HG03442 (cell line): ENCODE data around the gene SLC25A27.
"Not testable (repeated sequence)": the region's sequence is repeated elsewhere in the genome, so short reads cannot be mapped to it uniquely, and the experiment has no call there.

Experiments used
- ATAC-seq: cut with Tn5 transposase; IDR thresholded peaks from one replicate; pipeline ENCODE4 v1.9.1; 2021; ENCODE audit warnings: mild to moderate bottlenecking, moderate library complexity; ENCODE audit not compliant: unreplicated experiment

SLC25A27 gene, protein sequence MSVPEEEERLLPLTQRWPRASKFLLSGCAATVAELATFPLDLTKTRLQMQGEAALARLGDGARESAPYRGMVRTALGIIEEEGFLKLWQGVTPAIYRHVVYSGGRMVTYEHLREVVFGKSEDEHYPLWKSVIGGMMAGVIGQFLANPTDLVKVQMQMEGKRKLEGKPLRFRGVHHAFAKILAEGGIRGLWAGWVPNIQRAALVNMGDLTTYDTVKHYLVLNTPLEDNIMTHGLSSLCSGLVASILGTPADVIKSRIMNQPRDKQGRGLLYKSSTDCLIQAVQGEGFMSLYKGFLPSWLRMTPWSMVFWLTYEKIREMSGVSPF

DNA sequence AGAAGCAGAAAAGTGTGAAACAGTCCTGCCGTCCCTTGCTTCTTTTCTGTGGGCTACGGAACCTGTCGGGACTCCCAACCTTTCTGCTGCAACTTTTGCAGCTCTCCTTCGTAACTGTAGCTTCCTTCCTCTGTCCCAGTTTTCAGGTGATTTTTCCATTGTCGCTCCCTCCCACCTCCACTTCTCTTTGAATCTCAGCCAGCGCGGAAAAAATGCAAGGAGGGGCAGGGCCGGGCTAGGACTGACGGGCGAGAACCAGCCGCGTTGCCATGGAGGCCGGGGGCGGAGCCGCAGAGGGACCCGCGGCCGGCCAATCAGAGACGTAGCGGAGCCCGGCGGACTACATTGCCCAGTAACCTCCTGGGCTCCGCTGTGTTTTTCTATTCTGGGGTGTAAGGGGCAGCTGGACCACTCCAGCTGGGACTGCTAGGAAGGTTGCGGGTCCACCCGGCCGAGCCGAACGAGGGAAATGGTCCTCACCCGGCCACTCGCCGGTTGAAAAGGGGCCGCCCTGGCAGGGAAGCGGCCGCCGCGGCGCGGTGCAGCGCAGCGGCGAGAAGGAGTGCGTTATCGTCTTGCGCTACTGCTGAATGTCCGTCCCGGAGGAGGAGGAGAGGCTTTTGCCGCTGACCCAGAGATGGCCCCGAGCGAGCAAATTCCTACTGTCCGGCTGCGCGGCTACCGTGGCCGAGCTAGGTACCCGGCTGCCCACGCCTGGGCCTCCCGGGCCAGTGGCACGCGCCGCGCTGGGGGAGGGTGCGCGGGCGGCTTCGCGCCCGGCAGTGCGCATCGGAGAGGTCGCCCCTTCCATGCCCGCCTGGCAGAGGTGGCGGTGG, at the start of gene SLC25A27, which contains the start of gene CYP39A1:
TSS of gene SLC25A27 (plus strand) at position 373 of the 836 bp plus-strand sequence. CDS start at position 591, 218 bp downstream.
TSS of gene CYP39A1 (minus strand) at position 216 of the 836 bp plus-strand sequence. CDS start 236 bp downstream, outside the sequence.
- peak; percentile 100 for ATAC-seq

DNA sequence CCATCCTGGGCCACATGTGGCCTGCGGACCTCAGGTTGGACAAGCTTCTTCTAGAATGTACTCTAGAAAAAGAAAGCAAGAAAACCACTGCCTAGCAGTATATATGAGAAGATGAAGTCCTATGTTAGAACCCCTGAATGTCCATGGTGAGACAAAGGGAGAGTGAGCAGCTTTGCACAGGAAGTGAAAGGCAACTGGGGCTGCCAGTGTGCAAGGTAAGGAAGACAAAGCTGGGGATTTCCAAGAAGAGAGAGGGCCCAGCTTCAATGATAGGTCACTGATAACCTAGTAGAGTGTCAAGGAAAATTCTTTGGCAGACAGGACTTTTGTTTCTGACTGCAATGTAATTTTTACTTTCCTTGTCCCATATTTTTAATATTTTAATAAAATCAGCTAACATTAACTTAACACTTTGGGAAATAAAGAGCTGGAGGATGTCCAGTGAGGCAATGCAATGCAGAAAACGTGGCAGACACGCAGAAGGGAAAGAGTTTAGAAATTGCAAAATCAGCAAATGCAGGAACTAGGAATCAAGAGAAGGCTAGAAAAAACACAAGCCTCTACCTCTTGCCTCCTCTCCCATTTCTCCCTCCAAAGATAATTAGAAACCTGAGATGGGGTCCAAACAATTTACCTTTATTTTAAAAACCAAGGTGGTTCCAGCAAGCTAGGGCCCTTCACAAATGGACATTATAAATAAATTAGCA, 47.5 kb upstream of the SLC25A27 start:
- ATAC-seq = no peak

DNA sequence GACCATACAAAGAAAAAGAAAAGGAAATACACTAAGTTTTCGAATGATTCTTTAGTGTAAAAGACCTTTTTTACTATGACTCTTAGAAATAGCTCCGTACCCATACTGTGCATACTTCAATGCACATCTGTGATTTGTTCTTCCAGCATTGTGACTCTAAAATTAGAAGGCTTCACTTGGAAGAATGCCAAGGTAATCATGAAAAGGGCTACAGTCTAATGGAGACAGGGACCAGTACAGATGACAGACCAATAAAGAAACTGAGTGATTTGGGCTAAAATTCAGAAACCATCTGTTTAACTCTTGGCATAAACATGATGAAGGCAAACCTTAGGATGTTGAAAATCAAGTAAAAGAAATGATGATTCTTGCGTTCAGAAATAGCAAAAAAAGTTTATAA, 46.4 kb upstream of the SLC25A27 start:
- no peak for ATAC-seq

DNA sequence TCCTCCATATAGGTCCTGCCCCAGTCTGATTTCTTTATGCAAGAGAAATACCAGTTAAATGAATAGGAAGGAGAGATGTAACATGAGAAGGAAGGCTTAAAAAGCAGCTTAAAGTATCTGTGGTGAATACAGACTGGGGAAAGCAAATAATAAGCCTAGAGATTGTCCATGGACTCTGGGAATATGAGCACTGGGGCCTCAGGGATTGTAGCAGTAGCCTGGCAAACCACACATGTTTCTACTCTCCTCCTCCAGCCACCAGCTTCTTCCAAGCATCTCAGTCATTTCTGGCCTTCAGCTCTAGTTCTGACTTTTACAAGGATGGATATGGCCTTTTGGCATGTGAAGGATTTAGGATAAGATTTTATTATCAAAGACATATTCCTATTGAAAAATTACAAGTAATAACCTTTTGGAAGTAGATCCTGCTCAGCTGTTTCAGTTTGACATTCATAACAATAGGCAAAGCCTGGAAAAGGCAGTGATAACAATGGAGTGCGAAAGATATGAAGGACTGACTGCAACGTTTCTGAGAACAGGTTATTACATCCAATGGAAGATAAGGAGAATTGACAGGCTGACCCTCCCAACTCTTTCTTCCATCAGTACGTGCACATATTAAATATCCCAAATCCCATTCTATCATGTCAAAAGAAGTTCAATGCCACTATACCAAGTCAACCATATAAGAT, 41.8 kb upstream of the SLC25A27 start:
- no peak for ATAC-seq

DNA sequence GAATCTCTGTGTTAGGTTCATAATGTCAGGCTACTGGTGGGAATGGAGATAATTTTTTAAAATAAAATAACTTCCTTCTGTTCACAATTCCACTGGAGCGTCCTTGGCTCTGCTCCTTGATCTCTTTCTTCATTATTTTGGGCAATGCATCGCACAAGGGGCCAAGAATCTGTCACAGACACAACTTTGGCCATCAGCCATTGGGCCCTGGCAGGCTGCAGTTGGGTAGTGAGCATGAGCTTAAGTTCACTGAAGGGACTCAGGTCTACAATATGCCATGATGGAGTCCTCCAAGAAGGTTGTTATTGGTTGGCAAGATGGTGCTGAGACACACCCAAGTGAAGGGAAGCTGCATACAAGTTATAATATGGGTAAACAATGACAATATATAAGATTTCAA, 40.1 kb upstream of the SLC25A27 start:
- no peak for ATAC-seq

DNA sequence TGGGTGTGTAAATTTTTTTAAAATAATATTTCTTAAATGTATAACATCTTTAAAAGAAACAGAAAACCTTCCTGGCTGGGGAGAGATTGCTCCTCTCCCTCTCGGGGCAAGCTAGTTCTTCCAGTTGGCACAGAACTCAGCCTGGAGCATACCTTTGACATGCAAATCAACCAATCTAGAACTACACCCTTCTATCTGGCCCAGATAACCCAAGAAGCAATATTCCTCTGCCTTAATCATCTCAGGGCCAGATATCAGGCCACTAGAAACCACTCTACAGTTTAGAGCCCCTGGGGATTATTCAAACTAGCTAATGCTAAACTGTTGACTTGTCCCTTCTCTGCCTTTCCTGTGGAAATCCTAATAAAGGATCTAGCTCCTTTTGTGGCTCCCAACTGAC, 34.0 kb upstream of the SLC25A27 start:
- no peak for ATAC-seq

DNA sequence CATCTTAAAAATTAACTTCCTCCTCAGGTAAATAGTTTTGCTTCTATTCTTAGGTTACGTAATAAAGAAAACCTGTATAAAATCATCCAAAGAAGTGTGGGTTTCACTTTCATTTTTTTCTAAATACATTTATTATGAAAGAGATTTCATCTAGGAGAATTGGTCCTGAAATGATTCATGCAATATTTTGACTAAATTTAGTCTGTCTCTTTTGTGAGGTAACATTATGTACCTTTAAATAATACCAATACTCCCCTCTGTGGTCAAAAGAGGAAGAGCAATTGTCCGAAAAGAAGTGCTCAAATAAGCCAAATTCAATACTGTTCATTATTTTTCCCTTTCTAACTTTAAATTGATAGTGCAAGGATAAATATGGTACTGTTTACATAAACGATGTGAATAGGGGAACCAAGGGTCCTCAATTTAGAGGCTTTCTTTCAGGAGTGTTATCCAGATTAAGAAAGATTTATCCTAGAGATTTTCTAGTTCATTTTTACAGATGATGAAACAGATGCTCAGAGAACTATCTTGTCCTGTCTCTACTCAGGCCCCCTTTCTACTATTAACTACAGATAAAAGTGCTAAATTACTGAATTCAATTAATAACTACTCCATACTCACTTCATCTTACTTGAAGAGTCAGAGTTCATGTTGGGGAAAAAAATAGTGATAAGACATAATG, 26.4 kb upstream of the SLC25A27 start:
- peak; percentile 94 for ATAC-seq

DNA sequence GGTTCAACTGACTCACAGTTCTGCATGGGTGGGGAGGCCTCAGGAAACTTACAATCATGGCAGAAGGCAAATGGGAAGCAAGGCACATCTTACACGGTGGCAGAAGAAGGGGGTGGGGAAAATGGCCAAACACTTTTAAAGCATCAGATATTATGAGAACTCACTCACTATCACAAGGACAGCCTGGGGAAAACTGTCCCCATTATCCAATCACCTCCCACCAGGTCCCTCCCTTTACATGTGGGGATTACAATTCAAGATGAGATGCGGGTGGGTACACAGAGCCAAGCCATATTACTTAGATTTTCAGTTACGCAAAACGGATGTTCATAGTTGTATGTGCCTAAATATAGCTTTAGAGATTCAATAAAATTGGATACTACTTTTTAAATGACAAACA, 25.8 kb upstream of the SLC25A27 start:
- no peak for ATAC-seq

DNA sequence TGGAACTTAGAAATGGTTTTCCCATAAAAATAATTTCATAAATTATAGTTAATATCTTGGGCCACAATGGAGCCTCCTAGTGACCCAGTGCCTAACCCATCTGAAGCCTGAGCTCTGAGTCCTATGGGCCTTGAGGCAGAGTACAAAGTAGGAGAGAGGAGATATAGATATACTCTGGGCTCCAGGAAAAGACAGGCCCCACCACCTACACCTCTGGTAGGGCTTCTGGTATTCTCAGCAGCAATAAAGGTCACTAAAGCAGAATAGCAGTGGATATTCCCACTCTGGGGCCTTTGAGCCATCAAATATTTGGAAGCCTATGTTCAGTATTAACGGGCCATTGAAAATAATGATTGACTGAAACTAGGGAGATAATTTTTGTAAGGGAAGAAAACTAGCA, 24.3 kb upstream of the SLC25A27 start:
- no peak for ATAC-seq

DNA sequence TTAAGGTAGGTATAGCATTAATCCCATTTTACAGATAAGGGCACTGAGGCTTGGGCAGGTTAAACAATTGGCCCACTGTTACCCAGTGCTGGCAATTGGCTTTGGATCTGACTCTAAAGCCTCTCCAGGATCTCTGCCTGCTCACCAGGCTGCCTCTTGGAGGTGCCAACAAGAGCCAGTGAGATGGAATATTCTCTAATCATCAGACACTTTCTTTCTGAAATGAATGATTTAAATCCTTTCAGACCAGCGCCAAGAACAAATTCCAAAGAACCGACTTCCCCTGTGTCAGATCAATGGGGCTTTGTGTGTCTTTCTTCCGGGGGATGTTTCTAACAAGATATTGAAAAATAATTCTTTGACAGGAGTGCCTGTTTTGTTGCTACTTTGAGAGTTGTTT, 23.8 kb upstream of the SLC25A27 start:
- ATAC-seq = no peak

DNA sequence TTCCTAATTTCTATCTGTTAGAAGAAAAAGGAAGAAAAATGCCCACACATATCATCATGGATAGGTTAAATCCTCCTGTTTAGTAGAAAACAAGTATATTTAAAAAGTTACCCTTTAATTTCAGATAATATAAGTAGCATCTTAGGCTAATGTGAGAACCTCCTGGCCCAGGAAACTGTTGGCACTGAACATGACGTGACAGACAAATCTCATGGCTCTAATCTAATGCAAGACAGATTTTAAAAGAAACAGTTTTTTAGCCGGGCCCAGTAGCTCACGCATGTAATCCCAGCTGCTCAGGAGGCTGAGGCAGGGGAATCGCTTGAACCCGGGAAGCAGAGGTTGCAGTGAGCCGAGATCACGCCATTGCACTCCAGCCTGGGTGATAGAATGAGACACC, 23.1 kb upstream of the SLC25A27 start:
- ATAC-seq = no peak

DNA sequence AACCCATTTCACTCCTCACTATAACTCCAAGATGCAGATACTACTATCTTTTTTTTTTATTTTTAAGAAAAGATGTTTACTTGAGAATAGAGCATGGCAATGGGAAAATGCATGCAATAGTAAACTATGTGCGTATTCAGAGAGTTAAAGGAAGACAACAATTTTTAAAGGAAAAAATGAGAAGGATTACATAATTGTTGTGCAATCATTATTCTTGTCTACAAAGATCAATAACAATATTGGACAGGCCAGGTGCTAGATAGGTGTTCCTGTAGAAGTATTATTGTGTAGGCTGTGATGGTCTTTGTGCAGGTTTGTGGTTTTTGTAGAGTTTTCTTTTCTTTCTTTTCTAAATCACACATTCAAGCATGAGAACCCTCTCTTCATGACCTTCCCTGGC, 20.7 kb upstream of the SLC25A27 start:
- ATAC-seq = no peak

DNA sequence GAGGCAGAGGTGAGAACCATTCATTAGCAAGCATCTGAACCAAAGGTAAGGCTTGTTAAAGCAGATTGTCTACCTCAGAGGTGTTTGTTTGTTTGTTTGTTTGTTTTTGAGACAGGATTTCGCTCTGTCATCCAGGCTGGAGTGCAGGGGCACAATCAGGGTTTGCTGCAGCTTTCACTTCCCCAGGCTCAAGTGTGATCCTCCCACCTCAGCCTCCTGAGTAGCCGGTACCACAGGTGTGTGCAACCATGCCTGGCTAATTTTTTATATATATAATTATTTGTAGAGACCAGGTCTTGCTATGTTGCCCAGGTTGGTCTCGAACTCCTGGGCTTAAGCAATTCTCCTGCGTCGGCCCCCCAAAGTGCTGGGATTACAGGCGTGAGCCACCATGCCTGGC, 17.3 kb upstream of the SLC25A27 start:
- no peak for ATAC-seq

DNA sequence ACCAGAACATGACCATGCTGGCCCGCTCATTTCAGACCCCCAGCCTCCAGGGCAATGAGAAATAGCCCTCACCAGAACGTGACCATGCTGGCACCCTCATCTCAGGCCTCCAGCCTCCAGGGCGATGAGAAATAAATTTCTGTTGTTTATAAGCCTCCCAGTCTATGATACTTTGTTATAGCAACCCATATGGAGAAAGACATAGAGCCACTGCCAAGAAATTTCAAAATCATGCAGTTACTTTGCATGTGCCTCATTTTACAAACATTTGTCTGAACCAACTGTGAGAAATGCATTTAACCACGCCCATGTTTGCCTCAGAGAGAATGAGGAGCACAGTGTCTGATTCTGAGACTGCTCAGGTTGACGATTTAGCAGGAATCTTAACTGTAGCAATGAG, 15.6 kb upstream of the SLC25A27 start:
- ATAC-seq = no peak

DNA sequence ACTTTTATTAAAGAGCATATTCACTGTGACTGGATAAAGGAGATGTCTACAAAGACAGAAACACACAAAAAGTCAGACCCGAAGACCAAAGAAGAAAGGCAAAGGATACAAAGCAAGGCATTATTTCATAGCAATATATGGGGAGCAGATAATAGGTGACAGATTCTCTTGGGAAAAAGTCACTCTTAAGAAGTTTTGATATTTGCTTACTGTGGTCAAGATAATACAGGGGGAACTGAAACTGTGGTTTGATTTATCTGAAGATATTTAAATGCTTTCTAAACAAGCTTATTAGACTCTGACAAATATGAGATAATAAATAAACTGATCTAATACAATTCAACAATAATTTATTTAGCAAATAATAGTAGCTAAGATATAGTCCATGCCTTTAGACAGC, 14.8 kb upstream of the SLC25A27 start:
- no peak for ATAC-seq

DNA sequence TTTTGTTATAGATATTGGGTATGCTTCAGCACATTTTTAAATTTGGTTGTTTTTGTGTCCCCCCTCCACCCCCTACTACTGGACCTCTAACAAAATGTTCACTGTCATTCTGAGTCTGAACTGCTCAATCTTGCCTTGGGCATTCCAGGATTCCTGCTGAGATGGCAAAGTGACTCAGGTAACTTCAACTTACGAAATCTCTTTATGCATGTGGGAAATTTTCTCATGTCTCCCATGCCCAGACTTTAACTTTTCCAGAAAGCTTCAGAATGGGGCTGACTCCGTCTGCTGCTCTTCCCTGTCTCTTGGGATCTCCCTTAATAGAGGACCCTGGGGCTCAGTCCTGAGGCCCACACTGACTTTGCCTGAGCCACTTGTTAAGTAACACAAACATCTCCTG, 14.1 kb upstream of the SLC25A27 start:
- ATAC-seq = no peak

DNA sequence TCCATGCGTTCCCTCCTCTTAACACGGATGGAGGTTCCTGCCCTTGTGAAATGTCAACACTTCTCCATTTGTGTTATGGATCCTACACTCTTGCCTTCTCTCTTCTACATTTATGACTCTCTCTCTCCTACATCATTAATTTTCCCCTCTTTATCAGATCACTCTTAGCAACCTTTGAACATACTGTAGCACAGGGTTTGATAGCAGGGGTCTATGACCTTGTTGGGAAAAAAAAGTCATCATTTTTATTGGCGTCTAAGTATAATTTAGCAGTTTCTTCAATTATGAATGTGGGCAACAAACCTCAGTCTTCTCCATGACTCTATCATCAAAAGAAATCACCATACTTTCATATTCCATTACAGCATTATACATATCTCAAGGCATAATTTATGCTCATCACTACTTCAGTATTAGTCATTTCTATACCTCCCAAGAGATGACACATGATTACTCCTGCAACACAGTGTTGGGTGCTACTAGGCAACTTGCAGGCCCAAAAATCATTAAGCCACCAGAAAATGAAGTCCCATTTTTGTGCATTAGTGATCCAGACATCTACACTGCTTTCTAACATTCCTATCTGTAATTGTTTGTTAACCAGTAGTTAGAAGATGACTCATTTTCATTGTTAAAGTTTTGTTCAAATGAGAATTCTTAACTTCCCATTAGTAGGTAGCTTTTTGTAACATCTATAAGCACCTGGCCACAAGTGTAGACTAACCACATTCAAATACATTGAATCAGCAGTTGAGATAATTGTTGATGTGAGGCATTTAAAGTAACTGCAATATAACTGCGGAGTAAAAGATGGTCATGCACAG, 9.6 kb upstream of the SLC25A27 start:
- no peak for ATAC-seq

DNA sequence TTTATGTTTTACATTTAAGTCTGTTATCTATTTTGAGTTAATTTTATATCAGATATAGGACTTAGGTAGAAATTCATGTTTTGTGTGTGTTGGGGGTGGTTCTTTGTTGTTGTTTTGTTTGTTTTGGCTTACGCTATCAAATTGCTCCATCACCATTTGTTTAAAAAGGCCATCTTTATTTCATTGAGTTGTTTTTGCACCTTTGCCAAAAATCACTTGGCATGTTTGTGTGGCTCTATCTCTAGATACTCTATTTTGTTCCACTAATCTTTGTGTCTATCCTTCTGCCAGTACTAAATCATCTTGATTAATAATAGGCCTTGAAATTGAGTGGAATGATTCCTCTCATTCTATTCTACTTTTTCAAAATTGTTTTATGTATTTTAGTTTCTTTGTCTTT, 7.5 kb upstream of the SLC25A27 start:
- no peak for ATAC-seq

DNA sequence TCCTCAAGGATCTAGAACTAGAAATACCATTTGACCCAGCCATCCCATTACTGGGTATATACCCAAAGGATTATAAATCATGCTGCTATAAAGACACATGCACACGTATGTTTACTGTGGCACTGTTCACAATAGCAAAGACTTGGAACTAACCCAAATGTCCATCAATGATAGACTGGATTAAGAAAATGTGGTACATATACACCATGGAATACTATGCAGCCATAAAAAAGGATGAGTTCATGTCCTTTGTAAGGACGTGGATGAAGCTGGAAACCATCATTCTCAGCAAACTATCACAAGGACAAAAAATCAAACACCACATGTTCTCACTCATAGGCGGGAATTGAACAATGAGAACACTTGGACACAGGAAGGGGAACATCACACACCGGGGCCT, 4.7 kb upstream of the SLC25A27 start:
- ATAC-seq = not testable (repeated sequence)
